Vagina (tissue), 2 donors: ENCODE measurements around the gene MBD6. TPM values are rescaled to one million over a fixed set of nuclear protein-coding genes. Genes with fewer than 3 reads are reported as not detected.
"Not testable (repeated sequence)": the region's sequence is repeated elsewhere in the genome, so short reads cannot be mapped to it uniquely, and the experiment has no call there.

Experiments used
- DNase-seq, 2 donors: peaks; one replicate each; pipeline ENCODE4 v3.0.0-alpha.2; 2017; ENCODE audit errors: extremely low spot score in 2 of 2
- H3K27ac ChIP-seq: fragments of 200-600 bp; sonication (generic); one replicate; pipeline ENCODE4 v1.5.1; 2019
- H3K27me3 ChIP-seq: fragments of 200-600 bp; sonication (generic); one replicate; pipeline ENCODE4 v1.5.1; 2019
- H3K36me3 ChIP-seq, 2 donors: fragments of 200-600 bp; sonication (generic); one replicate each; pipeline ENCODE4 v1.5.1; 2017 to 2019
- H3K4me1 ChIP-seq: fragments of 200-600 bp; sonication (generic); one replicate; pipeline ENCODE4 v1.5.1; 2019
- H3K4me3 ChIP-seq, 2 donors: fragments of 200-600 bp; sonication (generic); 1 replicate in 1 of 2; 2 replicates in 1 of 2; pipeline ENCODE4 v1.5.1; 2016 to 2019
- H3K9me3 ChIP-seq: fragments of 200-600 bp; sonication (generic); one replicate; pipeline ENCODE4 v1.5.1; 2019
- CTCF ChIP-seq, 3 experiments: fragments of 450-650 bp in 2 of 3; fragments of 200-600 bp in 1 of 3; sonication (generic) in 1 of 3; IDR thresholded peaks; one replicate each; pipeline ENCODE4 v1.5.1; 2017 to 2019; ENCODE audit warnings: antibody characterized with exemption in 3 of 3, mild to moderate bottlenecking in 2 of 3, moderate library complexity in 2 of 3
- POLR2A ChIP-seq, 2 donors: fragments of 450-650 bp; IDR thresholded peaks; one replicate each; pipeline ENCODE4 v1.6.1; 2017; ENCODE audit warnings: antibody characterized with exemption in 2 of 2, mild to moderate bottlenecking in 2 of 2, moderate library complexity in 2 of 2
- POLR2AphosphoS5 ChIP-seq, 2 donors: sonication (generic); formaldehyde crosslinking; IDR thresholded peaks; one replicate each; pipeline ENCODE4 v1.9.0; 2017; ENCODE audit warnings: antibody characterized with exemption in 2 of 2, mild to moderate bottlenecking in 2 of 2, low read depth in 1 of 2; ENCODE audit not compliant: insufficient read depth in 1 of 2
- intact Hi-C: fragments of 100-400 bp; cut with DNase I; formaldehyde crosslinking; loops from one replicate; pipeline ENCODE4 v1.15.1; 2023
- total RNA-seq: library from RNA; depleted of rRNA; stranded (reverse); fragments of >200 nt; gene quantifications from one replicate; pipeline ENCODE4 v1.2.3, GENCODE V29; 2016

The MBD6 gene
- total RNA-seq, 1 donor from 2014 or later = 26.8 TPM

GRCh38 chr12:57568838-57569237 lies 46.2 kb downstream of the MBD6 start:
- TF ChIP-seq POLR2A (IDR thresholded peaks at IDR 0.05) (no peak), POLR2AphosphoS5 (IDR thresholded peaks at IDR 0.05; ENCODE audit: insufficient read depth in 1 of 2, low read depth in 1 of 2) (no peak), CTCF (IDR thresholded peaks at IDR 0.05) (no peak)
- Histone ChIP-seq H3K4me3 (no peak overlapping the region), H3K27me3 (no peaks in the 10 kb centered on the region), H3K4me1 (no peaks in the 10 kb centered on the region), H3K36me3 (no peaks in the 10 kb centered on the region), H3K27ac (no peak overlapping the region), H3K9me3 (no peaks in the 10 kb centered on the region)
- intact Hi-C loops = no loop called here
- no peak for DNase-seq

- Histone ChIP-seq H3K27ac (no peak overlapping the region), H3K27me3 (no peaks in the 10 kb centered on the region), H3K36me3 (no peaks in the 10 kb centered on the region), H3K4me3 (no peak overlapping the region), H3K9me3 (no peaks in the 10 kb centered on the region), H3K4me1 (no peaks in the 10 kb centered on the region)
- no peak for DNase-seq
- no peak for TF ChIP-seq POLR2AphosphoS5 (IDR thresholded peaks at IDR 0.05; ENCODE audit: insufficient read depth in 1 of 2, low read depth in 1 of 2)
- no peak for TF ChIP-seq CTCF (IDR thresholded peaks at IDR 0.05)
- no peak for TF ChIP-seq POLR2A (IDR thresholded peaks at IDR 0.05)
- intact Hi-C loops = no loop called here
Measured at GRCh38 chr12:57569858-57570257, 47.2 kb downstream of the MBD6 start.

- DNase-seq, intact Hi-C loops, H3K27me3 ChIP-seq, H3K9me3 ChIP-seq, H3K36me3 ChIP-seq, H3K4me1 ChIP-seq, H3K27ac ChIP-seq, H3K4me3 ChIP-seq: not testable (repeated sequence)
Measured at GRCh38 chr12:57570438-57570837, 47.8 kb downstream of the MBD6 start.

- Histone ChIP-seq H3K27me3 (no peaks in the 10 kb centered on the region), H3K4me1 (no peaks in the 10 kb centered on the region), H3K27ac (no peak overlapping the region), H3K4me3 (no peak overlapping the region), H3K9me3 (no peaks in the 10 kb centered on the region), H3K36me3 (no peaks in the 10 kb centered on the region)
- no peak for DNase-seq
- intact Hi-C loops = no loop called here
- TF ChIP-seq CTCF (IDR thresholded peaks at IDR 0.05) (no peak), POLR2A (IDR thresholded peaks at IDR 0.05) (no peak), POLR2AphosphoS5 (IDR thresholded peaks at IDR 0.05; ENCODE audit: insufficient read depth in 1 of 2, low read depth in 1 of 2) (no peak)
Measured at GRCh38 chr12:57571926-57572762, 49.5 kb downstream of the MBD6 start.

GRCh38 chr12:57574795-57575194 lies 52.2 kb downstream of the MBD6 start:
- Histone ChIP-seq H3K27ac (no peak overlapping the region), H3K4me1 (no peaks in the 10 kb centered on the region), H3K9me3 (no peaks in the 10 kb centered on the region), H3K4me3 (no peak overlapping the region), H3K36me3 (no peaks in the 10 kb centered on the region), H3K27me3 (no peaks in the 10 kb centered on the region)
- TF ChIP-seq CTCF (IDR thresholded peaks at IDR 0.05) = no peak
- intact Hi-C loops = no loop called here
- no peak for DNase-seq
